ENCODE results near the gene CD248.
A peak's percentile ranks its signal among the peaks of the same experiment; 100 is the strongest.

The CD248 gene

DNA sequence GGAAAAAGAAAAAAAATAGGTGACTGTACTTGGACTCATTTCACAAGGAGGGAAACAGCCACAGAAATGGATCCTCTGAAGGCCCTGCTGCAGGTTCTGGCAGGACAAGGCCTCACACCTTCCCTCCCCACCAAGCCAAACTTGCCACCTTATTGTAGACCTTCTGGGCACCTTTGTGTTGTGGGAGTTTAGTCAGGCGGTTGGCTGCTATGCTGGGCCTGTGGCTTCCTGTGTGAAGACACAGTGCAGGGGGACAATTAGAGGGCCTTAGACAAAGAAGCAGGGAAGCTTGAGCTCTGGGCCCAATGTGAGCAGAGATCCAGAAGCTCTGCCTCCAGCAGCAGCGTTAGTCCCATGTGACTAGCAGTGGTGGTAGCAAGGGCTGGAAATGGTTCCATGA, 44.2 kb downstream of the CD248 start:
- TF ChIP-seq, protein P1, sequence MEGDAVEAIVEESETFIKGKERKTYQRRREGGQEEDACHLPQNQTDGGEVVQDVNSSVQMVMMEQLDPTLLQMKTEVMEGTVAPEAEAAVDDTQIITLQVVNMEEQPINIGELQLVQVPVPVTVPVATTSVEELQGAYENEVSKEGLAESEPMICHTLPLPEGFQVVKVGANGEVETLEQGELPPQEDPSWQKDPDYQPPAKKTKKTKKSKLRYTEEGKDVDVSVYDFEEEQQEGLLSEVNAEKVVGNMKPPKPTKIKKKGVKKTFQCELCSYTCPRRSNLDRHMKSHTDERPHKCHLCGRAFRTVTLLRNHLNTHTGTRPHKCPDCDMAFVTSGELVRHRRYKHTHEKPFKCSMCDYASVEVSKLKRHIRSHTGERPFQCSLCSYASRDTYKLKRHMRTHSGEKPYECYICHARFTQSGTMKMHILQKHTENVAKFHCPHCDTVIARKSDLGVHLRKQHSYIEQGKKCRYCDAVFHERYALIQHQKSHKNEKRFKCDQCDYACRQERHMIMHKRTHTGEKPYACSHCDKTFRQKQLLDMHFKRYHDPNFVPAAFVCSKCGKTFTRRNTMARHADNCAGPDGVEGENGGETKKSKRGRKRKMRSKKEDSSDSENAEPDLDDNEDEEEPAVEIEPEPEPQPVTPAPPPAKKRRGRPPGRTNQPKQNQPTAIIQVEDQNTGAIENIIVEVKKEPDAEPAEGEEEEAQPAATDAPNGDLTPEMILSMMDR (IDR thresholded peaks at IDR 0.05; ENCODE audit: insufficient read depth, missing control alignments), result no peak
- DNase-seq (ENCODE audit: insufficient read length, low spot score) (no peak), FAIRE-seq (no peak)

- TF ChIP-seq, protein P1 (IDR thresholded peaks at IDR 0.05; ENCODE audit: insufficient read depth, missing control alignments), result no peak
- no peak for DNase-seq (ENCODE audit: insufficient read length, low spot score)
- no peak for FAIRE-seq
These were observed 45.0 kb downstream of the CD248 start for GRCh38 chr11:66271816-66272215.

- DNase-seq (ENCODE audit: insufficient read length, low spot score), result no peak
- TF ChIP-seq, protein P1 (IDR thresholded peaks at IDR 0.05; ENCODE audit: insufficient read depth, missing control alignments), result no peak
- no peak for FAIRE-seq
These were observed 47.6 kb downstream of the CD248 start for GRCh38 chr11:66268952-66269905.

GRCh38 chr11:66268244-66268951, 48.4 kb downstream of the CD248 start, which contains the start of gene RAB1B:
TSS of gene RAB1B (plus strand) at chr11:66268639. CDS start at chr11:66268680, 41 bp downstream.
- FAIRE-seq, result no peak
- TF ChIP-seq, protein P1 (IDR thresholded peaks at IDR 0.05; ENCODE audit: insufficient read depth, missing control alignments), result no peak

GRCh38 chr11:66267379-66268243, 49.2 kb downstream of the CD248 start:
- DNase-seq (ENCODE audit: insufficient read length, low spot score), result peak; percentile 62
- FAIRE-seq, result no peak
- TF ChIP-seq, protein P1 (IDR thresholded peaks at IDR 0.05; ENCODE audit: insufficient read depth, missing control alignments), result no peak

More at GRCh38 chr11:66268244-66268951, 48.4 kb downstream of the CD248 start, which contains the start of gene RAB1B:
- peak; percentile 93 for DNase-seq (ENCODE audit: insufficient read length, low spot score)

- no peak for FAIRE-seq
- DNase-seq (ENCODE audit: insufficient read length, low spot score), result no peak
- TF ChIP-seq, protein P1 (IDR thresholded peaks at IDR 0.05; ENCODE audit: insufficient read depth, missing control alignments), result no peak
These were observed 49.8 kb downstream of the CD248 start for GRCh38 chr11:66267039-66267378.

Measured in D721Med (cell line).